GM19468 (cell line): ENCODE results near the gene AZIN2.
A peak's percentile ranks its signal among the peaks of the same experiment; 100 is the strongest.
"Not testable (repeated sequence)": the region's sequence is repeated elsewhere in the genome, so short reads cannot be mapped to it uniquely, and the experiment has no call there.

Experiments used
- ATAC-seq: cut with Tn5 transposase; IDR thresholded peaks from one replicate; pipeline ENCODE4 v1.9.1; 2021; ENCODE audit warnings: mild to moderate bottlenecking, moderate library complexity, moderate number of reproducible peaks; ENCODE audit not compliant: unreplicated experiment; ENCODE audit errors: extremely low read depth

AZIN2 gene

GRCh38 chr1:33123266-33123665 lies 42.3 kb downstream of the AZIN2 start:
- ATAC-seq, result no peak

GRCh38 chr1:33124647-33125046 lies 43.7 kb downstream of the AZIN2 start:
- ATAC-seq, result not testable (repeated sequence)

- ATAC-seq, result no peak
Measured at GRCh38 chr1:33126411-33127000, 45.6 kb downstream of the AZIN2 start.

- peak; percentile 83 for ATAC-seq
Measured at GRCh38 chr1:33127001-33127823, 46.3 kb downstream of the AZIN2 start.

GRCh38 chr1:33128781-33129180 lies 47.8 kb downstream of the AZIN2 start:
- no peak for ATAC-seq

- no peak for ATAC-seq
Measured at GRCh38 chr1:33130297-33130696, 49.3 kb downstream of the AZIN2 start.

GRCh38 chr1:33131191-33131590 lies 50.2 kb downstream of the AZIN2 start:
- ATAC-seq, result no peak

GRCh38 chr1:33132549-33132948 lies 51.6 kb downstream of the AZIN2 start:
- ATAC-seq, result no peak

- no peak for ATAC-seq
Measured at GRCh38 chr1:33133478-33134105, 52.6 kb downstream of the AZIN2 start.

GRCh38 chr1:33136041-33136440 lies 55.1 kb downstream of the AZIN2 start:
- ATAC-seq, result not testable (repeated sequence)

GRCh38 chr1:33137800-33138199 lies 56.8 kb downstream of the AZIN2 start:
- ATAC-seq, result no peak

- no peak for ATAC-seq
Measured at GRCh38 chr1:33140153-33141149, 59.5 kb downstream of the AZIN2 start.

- ATAC-seq, result no peak
Measured at GRCh38 chr1:33141216-33141615, 60.3 kb downstream of the AZIN2 start.

GRCh38 chr1:33141781-33142180 lies 60.8 kb downstream of the AZIN2 start:
- ATAC-seq, result no peak

- no peak for ATAC-seq
Measured at GRCh38 chr1:33142483-33143064, 61.6 kb downstream of the AZIN2 start.

GRCh38 chr1:33143176-33143575 lies 62.2 kb downstream of the AZIN2 start:
- no peak for ATAC-seq

GRCh38 chr1:33143698-33144097 lies 62.7 kb downstream of the AZIN2 start:
- ATAC-seq, result no peak

GRCh38 chr1:33146003-33146402 lies 65.0 kb downstream of the AZIN2 start:
- ATAC-seq, result no peak

- ATAC-seq, result no peak
Measured at GRCh38 chr1:33147275-33147996, 66.5 kb downstream of the AZIN2 start.
